GM23338 (cell line): ENCODE measurements around the gene GRK2. TPM values are rescaled to one million over a fixed set of nuclear protein-coding genes. Genes with fewer than 3 reads are reported as not detected.

Experiments
- ATAC-seq: fragments of 200-7000 bp; cut with Tn5 transposase; 3 replicates; pipeline ENCODE4 v1.9.1; 2020
- DNase-seq: peaks from one replicate; pipeline ENCODE4 v3.0.0-alpha.2; 2015; ENCODE audit warnings: low spot score
- H2AFZ ChIP-seq: fragments of 200-600 bp; sonication (generic); 2 replicates; pipeline ENCODE4 v1.8.0; 2016; ENCODE audit warnings: antibody characterized with exemption, mild to moderate bottlenecking, moderate library complexity
- H3F3A ChIP-seq: fragments of 200-600 bp; sonication (generic); replicated peaks from 2 replicates; pipeline ENCODE4 v1.8.0; 2017; ENCODE audit warnings: antibody characterized with exemption, mixed run types, low read depth
- H3K27ac ChIP-seq: fragments of 200-600 bp; sonication (generic); 2 replicates; pipeline ENCODE4 v1.6.1; 2016; ENCODE audit warnings: low read depth
- H3K27me3 ChIP-seq: fragments of 200-600 bp; sonication (generic); 2 replicates; pipeline ENCODE4 v1.8.0; 2016; ENCODE audit warnings: mild to moderate bottlenecking, mixed run types, moderate library complexity; ENCODE audit not compliant: insufficient read depth
- H3K36me3 ChIP-seq: fragments of 200-600 bp; sonication (generic); 2 replicates; pipeline ENCODE4 v1.8.0; 2016; ENCODE audit warnings: mild to moderate bottlenecking; ENCODE audit not compliant: insufficient read depth
- H3K4me1 ChIP-seq: fragments of 200-600 bp; sonication (generic); 2 replicates; pipeline ENCODE4 v1.8.0; 2016; ENCODE audit warnings: mild to moderate bottlenecking, moderate library complexity; ENCODE audit not compliant: insufficient read depth
- H3K4me2 ChIP-seq: fragments of 200-600 bp; sonication (generic); 2 replicates; pipeline ENCODE4 v1.7.1; 2017; ENCODE audit warnings: mixed run types
- H3K4me3 ChIP-seq: fragments of 200-600 bp; sonication (generic); 2 replicates; pipeline ENCODE4 v1.6.1; 2016; ENCODE audit warnings: mixed run types
- H3K79me2 ChIP-seq: fragments of 200-600 bp; sonication (generic); replicated peaks from 2 replicates; pipeline ENCODE4 v1.8.0; 2017; ENCODE audit warnings: mild to moderate bottlenecking; ENCODE audit not compliant: insufficient read depth
- H3K9me2 ChIP-seq: fragments of 200-600 bp; sonication (generic); 2 replicates; pipeline ENCODE4 v1.8.0; 2017; ENCODE audit not compliant: insufficient read depth
- H4K20me1 ChIP-seq: fragments of 200-600 bp; sonication (generic); replicated peaks from 2 replicates; pipeline ENCODE4 v1.8.0; 2017; ENCODE audit warnings: mild to moderate bottlenecking; ENCODE audit not compliant: insufficient read depth
- H3K27ac Mint-ChIP-seq: 2 replicates; pipeline ENCODE4 v1.8.0; 2020; ENCODE audit warnings: inconsistent platforms, mild to moderate bottlenecking, moderate library complexity, mixed read lengths
- H3K27me3 Mint-ChIP-seq: 3 replicates; pipeline ENCODE4 v1.8.0; 2022; ENCODE audit warnings: low read depth, mild to moderate bottlenecking, moderate library complexity, mixed read lengths, inconsistent platforms; ENCODE audit not compliant: insufficient read depth, poor library complexity
- H3K36me3 Mint-ChIP-seq: 3 replicates; pipeline ENCODE4 v1.8.0; 2021; ENCODE audit warnings: low read depth, mild to moderate bottlenecking, inconsistent platforms, moderate library complexity, mixed read lengths
- H3K4me1 Mint-ChIP-seq: 3 replicates; pipeline ENCODE4 v1.8.0; 2020; ENCODE audit warnings: mild to moderate bottlenecking, inconsistent platforms, mixed read lengths
- H3K4me3 Mint-ChIP-seq: 3 replicates; pipeline ENCODE4 v1.8.0; 2021; ENCODE audit warnings: moderate library complexity, mild to moderate bottlenecking, inconsistent platforms, mixed read lengths
- H3K9me3 Mint-ChIP-seq: 3 replicates; pipeline ENCODE4 v1.8.0; 2020; ENCODE audit warnings: moderate library complexity, mild to moderate bottlenecking, inconsistent platforms, mixed read lengths
- CREB1 ChIP-seq: fragments of 250-450 bp; sonication (Bioruptor Pico); IDR thresholded peaks from 2 replicates; pipeline ENCODE4 v1.5.0; 2020; ENCODE audit warnings: low read depth, mild to moderate bottlenecking, moderate library complexity
- CTCF ChIP-seq, 2 experiments: fragments of 200-600 bp in 1 of 2; sonication (generic) in 1 of 2; conservative IDR thresholded peaks; 2 replicates each; pipeline versions ENCODE4 v1.5.1 to v1.6.1; 2016 to 2017; ENCODE audit warnings: antibody characterized with exemption in 2 of 2, low read depth in 2 of 2, mild to moderate bottlenecking in 2 of 2, moderate library complexity in 1 of 2
- EZH2 ChIP-seq: fragments of 200-600 bp; sonication (generic); IDR thresholded peaks from one replicate; pipeline ENCODE4 v1.8.0; 2017; ENCODE audit warnings: antibody characterized with exemption, mild to moderate bottlenecking, low read depth; ENCODE audit not compliant: unreplicated experiment
- EZH2phosphoT487 ChIP-seq: fragments of 200-600 bp; sonication (generic); IDR thresholded peaks from one replicate; pipeline ENCODE4 v1.8.1; 2018; ENCODE audit warnings: antibody characterized with exemption; ENCODE audit not compliant: unreplicated experiment
- JUNB ChIP-seq: IDR thresholded peaks from one replicate; pipeline ENCODE4 v1.6.1; 2016; ENCODE audit warnings: antibody characterized with exemption; ENCODE audit not compliant: unreplicated experiment
- NANOG ChIP-seq: IDR thresholded peaks from 2 replicates; pipeline ENCODE4 v1.6.1; 2016; ENCODE audit warnings: antibody characterized with exemption, borderline replicate concordance
- ZNF114 ChIP-seq: fragments of 250-450 bp; sonication (Bioruptor Pico); IDR thresholded peaks from 2 replicates; pipeline ENCODE4 v1.5.0; 2020; ENCODE audit warnings: mild to moderate bottlenecking, moderate library complexity
- ZNF331 ChIP-seq: fragments of 250-450 bp; sonication (Bioruptor Pico); IDR thresholded peaks from 2 replicates; pipeline ENCODE4 v1.5.0; 2020; ENCODE audit warnings: low read depth, mild to moderate bottlenecking, moderate library complexity
- ZNF462 ChIP-seq: fragments of 250-450 bp; sonication (Bioruptor Pico); IDR thresholded peaks from 2 replicates; pipeline ENCODE4 v1.5.0; 2020; ENCODE audit warnings: mild to moderate bottlenecking, moderate library complexity
- polyA plus RNA-seq: library from polyadenylated mRNA; unstranded; fragments of >200 nt; fragmentation: Nextera tagmentation; extraction: Ambion mirVana; gene quantifications from 2 replicates; pipeline ENCODE4 v1.2.1, GENCODE V29; 2016
- total RNA-seq: library from RNA; depleted of rRNA; stranded (reverse); fragments of >200 nt; shearing (Covaris generic); gene quantifications from 2 replicates; pipeline ENCODE4 v1.2.3, GENCODE V29; 2014

GRK2 gene
- total and polyA plus RNA-seq, 2 experiments from 2014 or later = 19.5 to 72.5 TPM

GRCh38 chr11:67255353-67255752, 10.9 kb upstream of the GRK2 start (continued):
- TF ChIP-seq ZNF462 (CRISPR knock-in tag) = no peak
- TF ChIP-seq JUNB = no peak

- no peaks in the 10 kb centered on the region; the same call in 1 of the 2 replicates for H3K79me2 ChIP-seq
- no peak overlapping the region for H3K4me2 ChIP-seq
- H3K9me2 ChIP-seq = no peaks in the 10 kb centered on the region
- Mint-ChIP-seq H3K27me3 (peaks cover 9% of the 10 kb centered on the region), H3K36me3 (peaks cover 65% of the 10 kb centered on the region), H3K4me3 (no peak overlapping the region), H3K27ac (no peak overlapping the region), H3K9me3 (no peaks in the 10 kb centered on the region), H3K4me1 (no peaks in the 10 kb centered on the region)
- no peak overlapping the region for H2AFZ ChIP-seq
- H4K20me1 ChIP-seq = peaks cover 28% of the 10 kb centered on the region
- ATAC-seq = no peak
- peaks cover 54% of the 10 kb centered on the region for H3K36me3 ChIP-seq
- H3F3A ChIP-seq = peaks cover 31% of the 10 kb centered on the region
- no peak overlapping the region for H3K27ac ChIP-seq
- H3K27me3 ChIP-seq = no peaks in the 10 kb centered on the region
- no peaks in the 10 kb centered on the region for H3K4me1 ChIP-seq
- DNase-seq = no peak
- H3K4me3 ChIP-seq = no peak overlapping the region
- TF ChIP-seq ZNF114 = no peak
- no peak for TF ChIP-seq EZH2
- TF ChIP-seq EZH2phosphoT487 = no peak
- no peak for TF ChIP-seq ZNF462 (CRISPR knock-in tag)
- no peak for TF ChIP-seq NANOG
- no peak for TF ChIP-seq ZNF331 (CRISPR knock-in tag)
- no peak for TF ChIP-seq CREB1 (CRISPR knock-in tag)
- no peak for TF ChIP-seq CTCF (conservative IDR thresholded peaks at IDR 0.05; ENCODE audit: low read depth in 2 of 2)
Measured at GRCh38 chr11:67255864-67256263, 10.4 kb upstream of the GRK2 start.
